Gastroesophageal sphincter (tissue), 3 donors: ENCODE results near the gene FRAT1.
"Not testable (repeated sequence)": the region's sequence is repeated elsewhere in the genome, so short reads cannot be mapped to it uniquely, and the experiment has no call there.

Source experiments
- EP300 ChIP-seq: sonication (generic); formaldehyde crosslinking; IDR thresholded peaks from one replicate; pipeline ENCODE4 v1.6.1; 2017; ENCODE audit warnings: antibody characterized with exemption, mild to moderate bottlenecking
- POLR2A ChIP-seq, 2 donors: fragments of 450-650 bp; IDR thresholded peaks; one replicate each; pipeline ENCODE4 v1.6.1; 2017; ENCODE audit warnings: antibody characterized with exemption in 2 of 2, mild to moderate bottlenecking in 2 of 2, moderate library complexity in 1 of 2
- POLR2AphosphoS5 ChIP-seq: sonication (generic); formaldehyde crosslinking; IDR thresholded peaks from one replicate; pipeline ENCODE4 v1.6.1; 2017; ENCODE audit warnings: antibody characterized with exemption
- TF ChIP-seq, protein P1 (sequence below), 4 experiments: fragments of 200-600 bp in 2 of 4; fragments of 450-650 bp in 2 of 4; sonication (generic) in 1 of 4; IDR thresholded peaks; one replicate each; pipeline ENCODE4 v1.5.1; 2017 to 2019; ENCODE audit warnings: antibody characterized with exemption in 4 of 4, mild to moderate bottlenecking in 2 of 4, moderate library complexity in 2 of 4

DNA sequence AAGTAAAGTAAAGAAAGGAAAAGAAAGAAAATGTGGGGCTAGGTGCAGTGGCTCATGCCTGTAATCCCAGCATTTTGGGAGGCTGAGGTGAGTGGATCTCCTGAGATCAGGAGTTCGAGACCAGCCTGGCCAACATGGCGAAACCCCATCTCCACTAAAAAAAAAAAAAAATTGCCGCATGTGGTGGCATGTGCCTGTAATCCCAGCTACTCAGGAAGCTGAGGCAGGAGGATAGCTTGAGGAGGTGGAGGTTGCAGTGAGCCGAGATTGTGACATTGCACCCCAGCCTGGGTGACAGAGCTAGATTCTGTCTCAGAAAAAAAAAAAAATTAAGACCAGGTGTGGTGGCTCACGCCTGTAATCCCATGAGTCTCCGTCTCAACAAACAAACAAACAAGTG, 24.6 kb downstream of the FRAT1 start:
- not testable (repeated sequence) for TF ChIP-seq POLR2AphosphoS5; EP300; POLR2A (IDR thresholded peaks at IDR 0.05)
- TF ChIP-seq, protein P1, sequence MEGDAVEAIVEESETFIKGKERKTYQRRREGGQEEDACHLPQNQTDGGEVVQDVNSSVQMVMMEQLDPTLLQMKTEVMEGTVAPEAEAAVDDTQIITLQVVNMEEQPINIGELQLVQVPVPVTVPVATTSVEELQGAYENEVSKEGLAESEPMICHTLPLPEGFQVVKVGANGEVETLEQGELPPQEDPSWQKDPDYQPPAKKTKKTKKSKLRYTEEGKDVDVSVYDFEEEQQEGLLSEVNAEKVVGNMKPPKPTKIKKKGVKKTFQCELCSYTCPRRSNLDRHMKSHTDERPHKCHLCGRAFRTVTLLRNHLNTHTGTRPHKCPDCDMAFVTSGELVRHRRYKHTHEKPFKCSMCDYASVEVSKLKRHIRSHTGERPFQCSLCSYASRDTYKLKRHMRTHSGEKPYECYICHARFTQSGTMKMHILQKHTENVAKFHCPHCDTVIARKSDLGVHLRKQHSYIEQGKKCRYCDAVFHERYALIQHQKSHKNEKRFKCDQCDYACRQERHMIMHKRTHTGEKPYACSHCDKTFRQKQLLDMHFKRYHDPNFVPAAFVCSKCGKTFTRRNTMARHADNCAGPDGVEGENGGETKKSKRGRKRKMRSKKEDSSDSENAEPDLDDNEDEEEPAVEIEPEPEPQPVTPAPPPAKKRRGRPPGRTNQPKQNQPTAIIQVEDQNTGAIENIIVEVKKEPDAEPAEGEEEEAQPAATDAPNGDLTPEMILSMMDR (IDR thresholded peaks at IDR 0.05): not testable (repeated sequence)
